ENCODE data around the gene GRIPAP1.

Gene GRIPAP1

DNA sequence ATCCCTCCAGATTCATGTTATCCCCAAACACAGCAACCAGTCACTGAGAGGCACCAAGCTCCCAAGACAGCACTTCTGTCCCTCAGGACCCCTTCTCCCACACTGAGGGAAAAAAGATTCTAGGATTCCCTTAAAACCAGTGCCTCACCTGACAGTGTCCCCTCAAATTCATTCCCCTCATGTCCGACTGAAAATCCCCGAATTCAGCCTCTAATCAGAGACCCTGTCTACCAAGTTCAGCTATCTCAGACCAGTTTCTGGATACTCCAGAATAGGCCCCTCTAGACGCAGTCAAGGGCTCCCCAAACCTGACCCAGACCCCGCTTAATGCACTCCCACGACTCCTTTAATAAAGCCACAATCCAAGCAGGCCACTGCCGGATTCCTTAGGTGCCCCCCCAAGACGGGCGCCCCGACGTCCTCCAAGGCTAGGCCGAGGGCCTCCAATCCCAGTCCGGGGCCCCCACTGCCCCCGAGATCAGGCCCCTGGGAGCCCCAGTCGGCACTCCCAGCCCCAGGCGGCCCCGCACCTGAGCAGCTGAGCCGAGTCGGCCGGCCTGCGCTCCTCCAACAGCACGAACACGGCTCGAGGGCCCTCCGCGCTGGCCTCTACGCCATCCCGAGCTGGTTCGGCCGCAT lies 40.6 kb upstream of the GRIPAP1 start:
- Histone ChIP-seq H3K27me3 (ENCODE audit: insufficient read depth, poor library complexity, severe bottlenecking) (no peaks in the 10 kb centered on the region), H3K27ac (replicated peaks) (peak overlapping the region; percentile 86), H3K4me3 (replicated peaks; ENCODE audit: insufficient read depth, low read length) (peak overlapping the region; percentile 62)
- TF ChIP-seq POLR2AphosphoS5 (IDR thresholded peaks at IDR 0.05; ENCODE audit: low read depth): no peak
- no peak for TF ChIP-seq CTCF (IDR thresholded peaks at IDR 0.05; ENCODE audit: insufficient read depth, low read length)
- TF ChIP-seq SPI1 (IDR thresholded peaks at IDR 0.05; ENCODE audit: borderline replicate concordance, low read depth): no peak
- TF ChIP-seq, protein P1, sequence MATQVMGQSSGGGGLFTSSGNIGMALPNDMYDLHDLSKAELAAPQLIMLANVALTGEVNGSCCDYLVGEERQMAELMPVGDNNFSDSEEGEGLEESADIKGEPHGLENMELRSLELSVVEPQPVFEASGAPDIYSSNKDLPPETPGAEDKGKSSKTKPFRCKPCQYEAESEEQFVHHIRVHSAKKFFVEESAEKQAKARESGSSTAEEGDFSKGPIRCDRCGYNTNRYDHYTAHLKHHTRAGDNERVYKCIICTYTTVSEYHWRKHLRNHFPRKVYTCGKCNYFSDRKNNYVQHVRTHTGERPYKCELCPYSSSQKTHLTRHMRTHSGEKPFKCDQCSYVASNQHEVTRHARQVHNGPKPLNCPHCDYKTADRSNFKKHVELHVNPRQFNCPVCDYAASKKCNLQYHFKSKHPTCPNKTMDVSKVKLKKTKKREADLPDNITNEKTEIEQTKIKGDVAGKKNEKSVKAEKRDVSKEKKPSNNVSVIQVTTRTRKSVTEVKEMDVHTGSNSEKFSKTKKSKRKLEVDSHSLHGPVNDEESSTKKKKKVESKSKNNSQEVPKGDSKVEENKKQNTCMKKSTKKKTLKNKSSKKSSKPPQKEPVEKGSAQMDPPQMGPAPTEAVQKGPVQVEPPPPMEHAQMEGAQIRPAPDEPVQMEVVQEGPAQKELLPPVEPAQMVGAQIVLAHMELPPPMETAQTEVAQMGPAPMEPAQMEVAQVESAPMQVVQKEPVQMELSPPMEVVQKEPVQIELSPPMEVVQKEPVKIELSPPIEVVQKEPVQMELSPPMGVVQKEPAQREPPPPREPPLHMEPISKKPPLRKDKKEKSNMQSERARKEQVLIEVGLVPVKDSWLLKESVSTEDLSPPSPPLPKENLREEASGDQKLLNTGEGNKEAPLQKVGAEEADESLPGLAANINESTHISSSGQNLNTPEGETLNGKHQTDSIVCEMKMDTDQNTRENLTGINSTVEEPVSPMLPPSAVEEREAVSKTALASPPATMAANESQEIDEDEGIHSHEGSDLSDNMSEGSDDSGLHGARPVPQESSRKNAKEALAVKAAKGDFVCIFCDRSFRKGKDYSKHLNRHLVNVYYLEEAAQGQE (IDR thresholded peaks at IDR 0.05; ENCODE audit: insufficient replicate concordance, low read depth): no peak
- no peak for TF ChIP-seq GABPA (IDR thresholded peaks at IDR 0.05; ENCODE audit: low read depth)
- peak in 1 of 2 experiments; percentile 2 for DNase-seq (ENCODE audit: low read depth in 1 of 2, low spot score in 1 of 2)

DNA sequence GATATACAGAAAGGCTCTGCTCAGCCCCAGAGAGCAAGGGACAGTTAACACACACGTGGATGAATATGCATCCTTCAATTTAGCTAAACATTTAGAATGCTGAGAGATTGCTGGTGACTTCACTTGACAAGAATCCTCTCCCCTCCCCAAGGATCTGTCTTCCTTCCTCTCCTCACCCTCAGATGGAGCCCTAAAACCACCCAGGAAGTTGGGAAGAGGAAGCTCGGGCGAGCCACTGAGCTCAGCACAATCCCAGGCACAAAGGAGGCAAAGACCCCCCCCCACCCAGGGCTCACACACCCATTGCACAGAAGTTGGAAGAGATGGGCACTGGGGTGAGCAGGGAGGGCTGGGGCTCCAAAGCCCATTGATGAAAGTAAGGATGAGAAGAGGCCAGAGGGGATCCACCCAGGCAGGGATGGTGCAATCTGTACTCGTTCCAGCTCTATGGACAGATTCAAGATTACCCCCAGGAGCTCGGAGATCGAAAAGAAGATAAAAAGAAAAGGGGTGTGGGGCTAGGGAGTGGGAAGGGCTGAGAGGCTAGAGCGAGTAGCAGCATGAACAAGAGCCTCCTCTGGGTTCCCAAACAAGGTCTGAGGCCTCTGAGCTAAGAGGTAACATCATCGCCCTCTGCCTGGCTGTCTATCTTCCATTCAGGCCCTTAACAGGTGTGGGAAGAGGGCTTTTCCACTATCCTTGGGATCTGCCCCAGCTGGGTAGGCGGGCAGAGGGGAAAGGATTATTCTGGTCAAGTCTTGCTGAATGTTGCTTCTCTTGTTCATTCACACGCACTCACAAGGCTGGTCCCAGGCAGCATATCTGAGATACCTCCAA lies 39.9 kb upstream of the GRIPAP1 start:
- Histone ChIP-seq H3K4me3 (replicated peaks; ENCODE audit: insufficient read depth, low read length) (peak overlapping the region; percentile 62), H3K27me3 (ENCODE audit: insufficient read depth, poor library complexity, severe bottlenecking) (no peaks in the 10 kb centered on the region), H3K27ac (replicated peaks) (peak overlapping the region; percentile 86)
- TF ChIP-seq, protein P1 (IDR thresholded peaks at IDR 0.05; ENCODE audit: insufficient replicate concordance, low read depth): no peak
- no peak for TF ChIP-seq SPI1 (IDR thresholded peaks at IDR 0.05; ENCODE audit: borderline replicate concordance, low read depth)
- no peak for TF ChIP-seq CTCF (IDR thresholded peaks at IDR 0.05; ENCODE audit: insufficient read depth, low read length)
- TF ChIP-seq GABPA (IDR thresholded peaks at IDR 0.05; ENCODE audit: low read depth): no peak
- TF ChIP-seq POLR2AphosphoS5 (IDR thresholded peaks at IDR 0.05; ENCODE audit: low read depth): no peak
- peak; percentile 8 to 24 for DNase-seq (ENCODE audit: low read depth in 1 of 2, low spot score in 1 of 2)

GRCh38 chrX:49040376-49040955 lies 38.4 kb upstream of the GRIPAP1 start:
- H3K27me3 ChIP-seq (ENCODE audit: insufficient read depth, poor library complexity, severe bottlenecking): no peaks in the 10 kb centered on the region
- TF ChIP-seq CTCF (IDR thresholded peaks at IDR 0.05; ENCODE audit: insufficient read depth, low read length) (no peak), GABPA (IDR thresholded peaks at IDR 0.05; ENCODE audit: low read depth) (no peak), POLR2AphosphoS5 (IDR thresholded peaks at IDR 0.05; ENCODE audit: low read depth) (no peak), SPI1 (IDR thresholded peaks at IDR 0.05; ENCODE audit: borderline replicate concordance, low read depth) (no peak)
- TF ChIP-seq, protein P1 (IDR thresholded peaks at IDR 0.05; ENCODE audit: insufficient replicate concordance, low read depth): no peak
- DNase-seq (ENCODE audit: low read depth in 1 of 2, low spot score in 1 of 2): no peak
- peak overlapping the region; percentile 45 for H3K27ac ChIP-seq (replicated peaks)
- no peak overlapping the region for H3K4me3 ChIP-seq (replicated peaks; ENCODE audit: insufficient read depth, low read length)
